ENCODE data around the gene CGRRF1.
A peak's percentile ranks its signal among the peaks of the same experiment; 100 is the strongest.

CGRRF1 gene

GRCh38 chr14:54537651-54538050 lies 27.9 kb downstream of the CGRRF1 start:
- no peaks in the 10 kb centered on the region for H3K9me3 ChIP-seq (ENCODE audit: control insufficient read depth, insufficient read depth, low read length)
- peaks cover 1% of the 10 kb centered on the region; the same call in 1 of the 2 replicates for H3K4me1 ChIP-seq (ENCODE audit: control insufficient read depth, insufficient read depth, low read length)
- no CpG with 5 or more reads among the region's 2 CpGs for WGBS (ENCODE audit: insufficient coverage, insufficient read length)
- H3K27me3 ChIP-seq (ENCODE audit: control insufficient read depth, insufficient read depth, low read length) = no peaks in the 10 kb centered on the region
- H3K4me3 ChIP-seq (ENCODE audit: low read length) = no peak overlapping the region
- DNase-seq (ENCODE audit: low read depth, low spot score) = no peak
- H3K27ac ChIP-seq (ENCODE audit: low read length) = no peak overlapping the region
- H3K36me3 ChIP-seq (ENCODE audit: control insufficient read depth, insufficient read depth, low read length) = no peaks in the 10 kb centered on the region

DNA sequence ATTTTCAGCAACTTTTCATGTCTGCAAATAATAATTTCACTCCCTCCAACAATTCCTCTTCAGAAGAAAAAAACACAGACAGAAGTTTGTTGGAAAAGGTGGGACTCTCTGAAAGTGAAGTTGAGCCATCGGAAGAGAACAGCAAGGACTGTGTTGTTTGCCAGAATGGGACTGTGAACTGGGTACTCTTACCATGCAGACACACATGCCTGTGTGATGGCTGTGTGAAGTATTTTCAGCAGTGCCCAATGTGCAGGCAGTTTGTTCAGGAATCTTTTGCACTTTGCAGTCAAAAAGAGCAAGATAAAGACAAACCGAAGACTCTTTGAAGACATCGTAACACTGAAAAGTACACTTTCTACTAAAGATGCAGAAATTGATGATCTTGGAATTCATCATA lies 28.3 kb downstream of the CGRRF1 start:
- no peak overlapping the region for H3K4me3 ChIP-seq (ENCODE audit: low read length)
- no peaks in the 10 kb centered on the region for H3K9me3 ChIP-seq (ENCODE audit: control insufficient read depth, insufficient read depth, low read length)
- no peaks in the 10 kb centered on the region for H3K36me3 ChIP-seq (ENCODE audit: control insufficient read depth, insufficient read depth, low read length)
- peaks cover 1% of the 10 kb centered on the region; the same call in 1 of the 2 replicates for H3K4me1 ChIP-seq (ENCODE audit: control insufficient read depth, insufficient read depth, low read length)
- no peak for DNase-seq (ENCODE audit: low read depth, low spot score)
- no peak overlapping the region for H3K27ac ChIP-seq (ENCODE audit: low read length)
- WGBS (ENCODE audit: insufficient coverage, insufficient read length) = no CpG with 5 or more reads among the region's 3 CpGs
- no peaks in the 10 kb centered on the region for H3K27me3 ChIP-seq (ENCODE audit: control insufficient read depth, insufficient read depth, low read length)

DNA sequence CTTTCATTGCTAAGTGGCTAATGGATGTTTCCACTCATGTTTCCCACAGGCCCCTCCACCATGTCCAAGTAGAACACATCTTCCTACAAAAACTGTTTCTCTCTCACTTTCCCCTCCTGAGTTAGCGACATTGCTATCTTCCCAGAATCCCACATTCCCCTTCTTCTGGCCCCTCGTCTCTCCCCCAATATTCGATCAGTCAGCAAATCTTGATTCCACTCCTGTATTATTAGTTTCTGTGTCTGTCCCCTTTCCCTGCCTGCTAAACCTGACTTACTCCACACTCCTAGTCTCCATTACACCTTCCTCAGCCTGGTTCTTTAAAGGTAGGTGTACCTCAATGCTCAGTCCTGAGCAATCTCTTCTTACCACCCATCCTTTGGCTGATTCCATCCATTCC lies 37.9 kb downstream of the CGRRF1 start:
- H3K4me1 ChIP-seq (ENCODE audit: control insufficient read depth, insufficient read depth, low read length) = no peaks in the 10 kb centered on the region
- H3K36me3 ChIP-seq (ENCODE audit: control insufficient read depth, insufficient read depth, low read length) = no peaks in the 10 kb centered on the region
- H3K27ac ChIP-seq (ENCODE audit: low read length) = no peak overlapping the region
- no CpG with 5 or more reads among the region's 3 CpGs for WGBS (ENCODE audit: insufficient coverage, insufficient read length)
- DNase-seq (ENCODE audit: low read depth, low spot score) = no peak
- H3K4me3 ChIP-seq (ENCODE audit: low read length) = no peak overlapping the region
- H3K9me3 ChIP-seq (ENCODE audit: control insufficient read depth, insufficient read depth, low read length) = no peaks in the 10 kb centered on the region
- H3K27me3 ChIP-seq (ENCODE audit: control insufficient read depth, insufficient read depth, low read length) = no peaks in the 10 kb centered on the region

GRCh38 chr14:54548491-54548890 lies 38.8 kb downstream of the CGRRF1 start:
- Histone ChIP-seq H3K4me1 (ENCODE audit: control insufficient read depth, insufficient read depth, low read length) (no peaks in the 10 kb centered on the region), H3K4me3 (ENCODE audit: low read length) (no peak overlapping the region), H3K36me3 (ENCODE audit: control insufficient read depth, insufficient read depth, low read length) (no peaks in the 10 kb centered on the region), H3K9me3 (ENCODE audit: control insufficient read depth, insufficient read depth, low read length) (no peaks in the 10 kb centered on the region), H3K27ac (ENCODE audit: low read length) (no peak overlapping the region), H3K27me3 (ENCODE audit: control insufficient read depth, insufficient read depth, low read length) (no peaks in the 10 kb centered on the region)
- DNase-seq (ENCODE audit: low read depth, low spot score) = no peak
- WGBS (ENCODE audit: insufficient coverage, insufficient read length) = no CpG with 5 or more reads among the region's 5 CpGs

DNA sequence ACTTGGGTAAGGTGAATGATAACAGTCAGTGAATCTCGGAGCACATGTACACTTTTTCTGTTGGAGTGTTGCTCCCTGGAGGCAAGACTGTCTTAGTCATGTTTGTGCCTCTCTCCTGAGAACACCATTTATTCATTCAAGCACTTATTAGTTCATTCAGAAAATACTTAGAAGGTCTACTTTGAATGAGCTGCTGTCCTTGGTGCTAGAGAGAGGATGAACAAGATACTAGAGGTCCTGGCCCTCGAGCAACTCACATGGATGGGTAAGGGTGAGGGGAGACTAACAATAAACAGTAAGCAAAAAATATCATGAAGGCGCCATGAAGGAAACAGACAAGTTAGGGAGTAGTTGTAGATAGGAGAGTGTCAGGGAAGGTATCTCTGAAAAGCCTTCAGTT lies 40.2 kb downstream of the CGRRF1 start:
- Histone ChIP-seq H3K4me1 (ENCODE audit: control insufficient read depth, insufficient read depth, low read length) (no peaks in the 10 kb centered on the region), H3K27ac (ENCODE audit: low read length) (no peak overlapping the region), H3K4me3 (ENCODE audit: low read length) (no peak overlapping the region), H3K27me3 (ENCODE audit: control insufficient read depth, insufficient read depth, low read length) (no peaks in the 10 kb centered on the region), H3K9me3 (ENCODE audit: control insufficient read depth, insufficient read depth, low read length) (no peaks in the 10 kb centered on the region), H3K36me3 (ENCODE audit: control insufficient read depth, insufficient read depth, low read length) (no peaks in the 10 kb centered on the region)
- WGBS (ENCODE audit: insufficient coverage, insufficient read length) = no CpG with 5 or more reads among the region's 3 CpGs
- no peak for DNase-seq (ENCODE audit: low read depth, low spot score)

- H3K4me3 ChIP-seq (ENCODE audit: low read length) = no peak overlapping the region
- H3K27ac ChIP-seq (ENCODE audit: low read length) = no peak overlapping the region
- DNase-seq (ENCODE audit: low read depth, low spot score) = no peak
- no peaks in the 10 kb centered on the region for H3K27me3 ChIP-seq (ENCODE audit: control insufficient read depth, insufficient read depth, low read length)
- no peaks in the 10 kb centered on the region for H3K4me1 ChIP-seq (ENCODE audit: control insufficient read depth, insufficient read depth, low read length)
- WGBS (ENCODE audit: insufficient coverage, insufficient read length) = no CpG with 5 or more reads among the region's 1 CpG
- H3K9me3 ChIP-seq (ENCODE audit: control insufficient read depth, insufficient read depth, low read length) = no peaks in the 10 kb centered on the region
- no peaks in the 10 kb centered on the region for H3K36me3 ChIP-seq (ENCODE audit: control insufficient read depth, insufficient read depth, low read length)
Measured at GRCh38 chr14:54550514-54550913, 40.8 kb downstream of the CGRRF1 start.

DNA sequence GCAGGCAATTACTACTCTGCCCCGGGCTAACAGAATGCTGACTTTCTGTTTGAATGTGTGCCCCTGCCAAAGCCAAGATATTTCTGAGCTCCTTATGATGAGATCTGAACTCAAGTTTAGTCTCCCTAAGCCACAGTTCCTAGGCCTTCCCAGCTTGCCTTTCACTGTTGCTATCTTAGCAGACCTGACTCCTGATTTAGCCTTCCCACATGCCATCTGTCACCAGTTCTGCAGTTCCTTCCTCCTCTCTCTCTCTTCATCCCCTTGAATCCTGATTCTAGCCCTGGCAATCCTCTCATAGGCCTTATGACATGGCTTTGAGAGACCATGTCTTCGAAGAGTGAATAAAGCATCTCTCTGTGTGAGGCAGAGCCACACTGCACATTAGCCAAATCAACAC lies 44.7 kb downstream of the CGRRF1 start:
- H3K4me1 ChIP-seq (ENCODE audit: control insufficient read depth, insufficient read depth, low read length) = no peaks in the 10 kb centered on the region
- H3K27ac ChIP-seq (ENCODE audit: low read length) = no peak overlapping the region
- H3K36me3 ChIP-seq (ENCODE audit: control insufficient read depth, insufficient read depth, low read length) = no peaks in the 10 kb centered on the region
- H3K27me3 ChIP-seq (ENCODE audit: control insufficient read depth, insufficient read depth, low read length) = no peaks in the 10 kb centered on the region
- no CpG with 5 or more reads among the region's 2 CpGs for WGBS (ENCODE audit: insufficient coverage, insufficient read length)
- no peak overlapping the region for H3K4me3 ChIP-seq (ENCODE audit: low read length)
- DNase-seq (ENCODE audit: low read depth, low spot score) = no peak
- H3K9me3 ChIP-seq (ENCODE audit: control insufficient read depth, insufficient read depth, low read length) = no peaks in the 10 kb centered on the region

- DNase-seq (ENCODE audit: low read depth, low spot score) = no peak
- Histone ChIP-seq H3K27ac (ENCODE audit: low read length) (no peak overlapping the region), H3K4me3 (ENCODE audit: low read length) (no peak overlapping the region), H3K9me3 (ENCODE audit: control insufficient read depth, insufficient read depth, low read length) (no peaks in the 10 kb centered on the region), H3K27me3 (ENCODE audit: control insufficient read depth, insufficient read depth, low read length) (no peaks in the 10 kb centered on the region), H3K4me1 (ENCODE audit: control insufficient read depth, insufficient read depth, low read length) (no peaks in the 10 kb centered on the region), H3K36me3 (ENCODE audit: control insufficient read depth, insufficient read depth, low read length) (no peaks in the 10 kb centered on the region)
- no CpG with 5 or more reads among the region's 2 CpGs for WGBS (ENCODE audit: insufficient coverage, insufficient read length)
Measured at GRCh38 chr14:54555651-54556050, 45.9 kb downstream of the CGRRF1 start.

DNA sequence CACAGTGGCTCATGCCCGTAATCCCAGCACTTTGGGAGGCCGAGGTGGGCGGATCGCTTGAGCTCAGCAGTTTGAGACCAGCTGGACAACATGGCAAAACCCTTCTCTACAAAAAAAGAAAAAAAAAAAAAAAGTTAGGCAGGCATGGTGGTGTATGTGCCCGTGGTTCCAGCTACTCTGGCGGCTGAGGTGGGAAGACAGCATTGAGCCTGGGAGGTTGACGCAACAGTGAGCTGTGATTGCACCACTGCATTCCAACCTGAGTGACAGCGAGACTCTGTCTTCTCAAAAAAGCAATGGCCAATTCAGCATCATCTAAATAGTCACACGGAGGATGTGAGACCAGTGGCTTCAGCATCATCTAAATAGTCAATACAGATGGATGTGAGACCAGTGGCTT lies 46.8 kb downstream of the CGRRF1 start:
- Histone ChIP-seq H3K36me3 (ENCODE audit: control insufficient read depth, insufficient read depth, low read length) (no peaks in the 10 kb centered on the region), H3K4me1 (ENCODE audit: control insufficient read depth, insufficient read depth, low read length) (no peaks in the 10 kb centered on the region), H3K9me3 (ENCODE audit: control insufficient read depth, insufficient read depth, low read length) (no peaks in the 10 kb centered on the region), H3K4me3 (ENCODE audit: low read length) (no peak overlapping the region), H3K27ac (ENCODE audit: low read length) (no peak overlapping the region), H3K27me3 (ENCODE audit: control insufficient read depth, insufficient read depth, low read length) (no peaks in the 10 kb centered on the region)
- no peak for DNase-seq (ENCODE audit: low read depth, low spot score)
- no CpG with 5 or more reads among the region's 9 CpGs for WGBS (ENCODE audit: insufficient coverage, insufficient read length)

DNA sequence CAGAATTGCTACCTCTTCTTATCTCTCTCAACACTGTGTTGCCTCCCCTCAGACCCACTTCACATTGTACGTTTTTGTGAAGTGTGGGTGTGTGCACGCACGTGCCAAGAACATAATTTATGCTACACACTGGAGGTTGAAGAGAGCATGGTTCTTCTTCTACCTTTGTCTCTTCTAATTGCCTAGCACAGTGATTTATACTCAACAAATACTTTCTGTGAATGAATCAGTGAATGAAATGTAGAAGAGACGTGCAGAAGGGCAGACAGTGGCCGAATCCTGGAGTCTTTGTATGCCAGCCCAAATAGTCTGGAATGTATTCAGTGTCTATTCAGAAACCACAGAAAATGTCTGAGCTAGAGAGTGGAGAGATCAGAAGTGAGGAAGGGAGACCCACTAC lies 52.6 kb downstream of the CGRRF1 start:
- Histone ChIP-seq H3K27me3 (ENCODE audit: control insufficient read depth, insufficient read depth, low read length) (no peaks in the 10 kb centered on the region), H3K27ac (ENCODE audit: low read length) (no peak overlapping the region), H3K4me1 (ENCODE audit: control insufficient read depth, insufficient read depth, low read length) (no peaks in the 10 kb centered on the region), H3K36me3 (ENCODE audit: control insufficient read depth, insufficient read depth, low read length) (no peaks in the 10 kb centered on the region), H3K9me3 (ENCODE audit: control insufficient read depth, insufficient read depth, low read length) (no peaks in the 10 kb centered on the region), H3K4me3 (ENCODE audit: low read length) (no peak overlapping the region)
- DNase-seq (ENCODE audit: low read depth, low spot score) = no peak
- WGBS (ENCODE audit: insufficient coverage, insufficient read length) = no CpG with 5 or more reads among the region's 5 CpGs

DNA sequence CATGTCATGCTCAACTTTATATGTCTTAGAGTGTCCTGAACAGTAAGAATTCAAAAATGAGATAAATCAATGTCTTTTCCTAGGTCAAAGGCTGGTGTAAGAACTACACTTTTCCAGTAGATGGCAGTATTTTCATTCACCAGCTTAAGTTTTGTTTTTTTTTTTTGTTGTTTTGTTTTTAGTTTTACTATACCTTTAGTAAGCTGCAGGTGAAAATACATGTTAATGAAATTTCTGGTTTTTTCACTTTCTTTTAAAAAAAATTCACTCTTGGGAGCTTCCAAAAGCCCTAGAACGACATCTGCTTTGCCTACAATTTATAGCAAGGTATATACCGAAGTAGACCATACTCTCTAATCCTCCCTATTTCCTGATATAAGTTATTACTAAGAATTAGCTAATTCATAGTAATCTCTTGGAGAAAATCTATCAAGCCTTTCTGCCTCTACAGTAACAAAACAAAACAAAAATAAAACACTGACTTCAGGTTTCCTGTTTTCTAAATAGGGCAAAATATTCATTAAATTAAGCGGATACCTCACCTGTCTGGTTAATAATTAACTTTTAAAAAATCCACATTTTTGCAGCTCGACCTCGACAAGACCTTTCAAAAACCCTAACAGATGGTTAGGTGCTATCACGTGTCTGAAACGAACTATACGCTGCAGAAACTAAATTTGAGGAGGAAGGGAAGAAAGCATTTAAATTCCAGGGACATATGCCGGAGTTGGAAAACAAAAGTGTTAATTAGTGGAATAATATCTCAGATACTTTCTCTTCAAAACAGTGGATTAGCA lies 54.6 kb downstream of the CGRRF1 start:
- peaks cover 3% of the 10 kb centered on the region; the same call in 1 of the 2 replicates for H3K4me1 ChIP-seq (ENCODE audit: control insufficient read depth, insufficient read depth, low read length)
- DNase-seq (ENCODE audit: low read depth, low spot score) = no peak
- no peaks in the 10 kb centered on the region for H3K9me3 ChIP-seq (ENCODE audit: control insufficient read depth, insufficient read depth, low read length)
- H3K4me3 ChIP-seq (ENCODE audit: low read length) = peak overlapping the region; percentile 92; the same call in 1 of the 2 replicates
- H3K27ac ChIP-seq (ENCODE audit: low read length) = no peak overlapping the region
- no peaks in the 10 kb centered on the region for H3K36me3 ChIP-seq (ENCODE audit: control insufficient read depth, insufficient read depth, low read length)
- no peaks in the 10 kb centered on the region for H3K27me3 ChIP-seq (ENCODE audit: control insufficient read depth, insufficient read depth, low read length)
- no CpG with 5 or more reads among the region's 9 CpGs for WGBS (ENCODE audit: insufficient coverage, insufficient read length)
